ENCODE data around the gene ABI1. TPM values are rescaled to one million over a fixed set of nuclear protein-coding genes. Genes with fewer than 3 reads are reported as not detected.
A peak's percentile ranks its signal among the peaks of the same experiment; 100 is the strongest.

The ABI1 gene
- total and polyA plus RNA-seq, 9 of the 15 experiments (the other 6 are each of a cell fraction or from before 2014, with no cell fraction given) = 22.1 to 52.3 (median 39.0) TPM

DNA sequence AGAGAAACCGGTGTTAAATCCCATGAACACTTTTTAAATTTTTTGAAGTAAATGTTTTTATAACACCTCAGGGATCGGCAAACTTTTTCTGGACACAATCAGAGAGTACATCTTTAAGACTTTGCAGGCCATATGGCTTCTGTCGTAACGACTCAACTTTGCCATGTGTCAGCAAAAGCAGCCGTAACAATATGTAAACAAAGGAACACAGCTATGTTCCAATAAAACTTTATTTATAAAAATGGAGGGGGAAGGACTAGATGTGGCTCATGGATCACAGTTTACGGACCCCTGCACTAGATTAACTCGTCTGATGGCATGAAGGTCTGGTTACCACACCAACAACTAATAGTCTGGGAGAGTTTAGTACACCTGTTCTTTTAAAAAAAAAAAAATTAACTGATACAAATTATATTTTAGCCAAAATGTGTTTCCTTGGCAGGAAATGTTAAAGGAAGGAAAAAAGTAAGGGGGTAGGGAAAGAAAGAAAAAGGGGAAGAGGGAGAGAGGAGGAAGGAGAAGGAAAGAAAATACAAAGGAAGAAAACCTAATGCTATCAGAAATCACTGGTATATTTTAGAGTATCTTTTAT is 50.2 kb downstream of the ABI1 start (continued):
- TF ChIP-seq FOXM1 (IDR thresholded peaks at IDR 0.05; ENCODE audit: low read depth) (0 out of 2 replicates have a peak, but pooled peaks have one; percentile 36), FOXM1 (CRISPR knock-in tag; IDR thresholded peaks at IDR 0.05; ENCODE audit: low read depth) (no peak), NFATC3 (IDR thresholded peaks at IDR 0.05) (peak; percentile 82; the same call in 1 of the 2 replicates), FOSL1 (tag; conservative IDR thresholded peaks at IDR 0.05) (0 out of 2 replicates have a peak, but pooled peaks have one; percentile 26), MAFK (IDR thresholded peaks at IDR 0.05; ENCODE audit: low read length) (peak; percentile 84), JUND (IDR thresholded peaks at IDR 0.05; ENCODE audit: borderline replicate concordance, low read depth, low read length) (peak; percentile 24; the same call in 1 of the 2 replicates), JUND (tag; IDR thresholded peaks at IDR 0.05; ENCODE audit: borderline replicate concordance, low read depth, low read length) (no peak), SMARCE1 (IDR thresholded peaks at IDR 0.05) (no peak), PTTG1 (tag; IDR thresholded peaks at IDR 0.05; ENCODE audit: low read depth) (no peak), ZNF143 (CRISPR knock-in tag; IDR thresholded peaks at IDR 0.05) (no peak), U2AF2 (optimal IDR thresholded peaks at IDR 0.05; ENCODE audit: low read depth, low read length) (no peak), TRIM24 (IDR thresholded peaks at IDR 0.05) (peak in 1 of 2 experiments; percentile 34; a peak in 1 of 4 replicates), SUPT5H (IDR thresholded peaks at IDR 0.05) (no peak), NUFIP1 (IDR thresholded peaks at IDR 0.05; ENCODE audit: partially characterized antibody) (no peak), HCFC1 (IDR thresholded peaks at IDR 0.05; ENCODE audit: low read depth, low read length) (peak; percentile 51; the same call in 1 of the 2 replicates), FOXJ2 (tag; IDR thresholded peaks at IDR 0.05) (peak; percentile 90), ZNF384 (IDR thresholded peaks at IDR 0.05; ENCODE audit: low read depth, low read length) (peak; percentile 55; the same call in 1 of the 2 replicates), CC2D1A (IDR thresholded peaks at IDR 0.05) (0 out of 2 replicates have a peak, but pooled peaks have one; percentile 27), ATF1 (CRISPR knock-in tag; IDR thresholded peaks at IDR 0.05) (no peak), ATF1 (tag; IDR thresholded peaks at IDR 0.05) (0 out of 2 replicates have a peak, but pooled peaks have one; percentile 25), TEAD2 (tag; IDR thresholded peaks at IDR 0.05) (no peak), MAFF (IDR thresholded peaks at IDR 0.05; ENCODE audit: low read length) (peak; percentile 86), ZNF583 (CRISPR knock-in tag; IDR thresholded peaks at IDR 0.05) (no peak), FOXK2 (conservative IDR thresholded peaks at IDR 0.05 in 1 of 2, IDR thresholded peaks at IDR 0.05 in 1 of 2; ENCODE audit: low read depth in 2 of 2) (peak; percentile 99 to 100), EP400 (IDR thresholded peaks at IDR 0.05) (peak; percentile 86), ZNF316 (IDR thresholded peaks at IDR 0.05) (peak; percentile 95), PPARD (CRISPR knock-in tag; IDR thresholded peaks at IDR 0.05) (no peak)
- TF ChIP-seq, protein P1, sequence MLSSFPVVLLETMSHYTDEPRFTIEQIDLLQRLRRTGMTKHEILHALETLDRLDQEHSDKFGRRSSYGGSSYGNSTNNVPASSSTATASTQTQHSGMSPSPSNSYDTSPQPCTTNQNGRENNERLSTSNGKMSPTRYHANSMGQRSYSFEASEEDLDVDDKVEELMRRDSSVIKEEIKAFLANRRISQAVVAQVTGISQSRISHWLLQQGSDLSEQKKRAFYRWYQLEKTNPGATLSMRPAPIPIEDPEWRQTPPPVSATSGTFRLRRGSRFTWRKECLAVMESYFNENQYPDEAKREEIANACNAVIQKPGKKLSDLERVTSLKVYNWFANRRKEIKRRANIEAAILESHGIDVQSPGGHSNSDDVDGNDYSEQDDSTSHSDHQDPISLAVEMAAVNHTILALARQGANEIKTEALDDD (IDR thresholded peaks at IDR 0.05) = 0 out of 2 replicates have a peak, but pooled peaks have one; percentile 41
- TF ChIP-seq, protein P2, sequence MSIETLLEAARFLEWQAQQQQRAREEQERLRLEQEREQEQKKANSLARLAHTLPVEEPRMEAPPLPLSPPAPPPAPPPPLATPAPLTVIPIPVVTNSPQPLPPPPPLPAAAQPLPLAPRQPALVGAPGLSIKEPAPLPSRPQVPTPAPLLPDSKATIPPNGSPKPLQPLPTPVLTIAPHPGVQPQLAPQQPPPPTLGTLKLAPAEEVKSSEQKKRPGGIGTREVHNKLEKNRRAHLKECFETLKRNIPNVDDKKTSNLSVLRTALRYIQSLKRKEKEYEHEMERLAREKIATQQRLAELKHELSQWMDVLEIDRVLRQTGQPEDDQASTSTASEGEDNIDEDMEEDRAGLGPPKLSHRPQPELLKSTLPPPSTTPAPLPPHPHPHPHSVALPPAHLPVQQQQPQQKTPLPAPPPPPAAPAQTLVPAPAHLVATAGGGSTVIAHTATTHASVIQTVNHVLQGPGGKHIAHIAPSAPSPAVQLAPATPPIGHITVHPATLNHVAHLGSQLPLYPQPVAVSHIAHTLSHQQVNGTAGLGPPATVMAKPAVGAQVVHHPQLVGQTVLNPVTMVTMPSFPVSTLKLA (conservative IDR thresholded peaks at IDR 0.05) = peak; percentile 92 to 96
- TF ChIP-seq, protein P3, sequence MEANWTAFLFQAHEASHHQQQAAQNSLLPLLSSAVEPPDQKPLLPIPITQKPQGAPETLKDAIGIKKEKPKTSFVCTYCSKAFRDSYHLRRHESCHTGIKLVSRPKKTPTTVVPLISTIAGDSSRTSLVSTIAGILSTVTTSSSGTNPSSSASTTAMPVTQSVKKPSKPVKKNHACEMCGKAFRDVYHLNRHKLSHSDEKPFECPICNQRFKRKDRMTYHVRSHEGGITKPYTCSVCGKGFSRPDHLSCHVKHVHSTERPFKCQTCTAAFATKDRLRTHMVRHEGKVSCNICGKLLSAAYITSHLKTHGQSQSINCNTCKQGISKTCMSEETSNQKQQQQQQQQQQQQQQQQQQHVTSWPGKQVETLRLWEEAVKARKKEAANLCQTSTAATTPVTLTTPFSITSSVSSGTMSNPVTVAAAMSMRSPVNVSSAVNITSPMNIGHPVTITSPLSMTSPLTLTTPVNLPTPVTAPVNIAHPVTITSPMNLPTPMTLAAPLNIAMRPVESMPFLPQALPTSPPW (CRISPR knock-in tag; IDR thresholded peaks at IDR 0.05) = peak; percentile 21; the same call in 1 of the 2 replicates
